Tongue (tissue), 2 donors: ENCODE measurements around the gene SCFD1. TPM values are rescaled to one million over a fixed set of nuclear protein-coding genes. Genes with fewer than 3 reads are reported as not detected.
"Not testable (repeated sequence)": the region's sequence is repeated elsewhere in the genome, so short reads cannot be mapped to it uniquely, and the experiment has no call there.

Source experiments
- DNase-seq: peaks from one replicate; pipeline ENCODE4 v3.0.0-alpha.2; 2015
- total RNA-seq: library from RNA; depleted of rRNA; stranded (reverse); fragments of >200 nt; gene quantifications from one replicate; pipeline ENCODE4 v1.2.3, GENCODE V29; 2014

The SCFD1 gene
- total RNA-seq, 1 donor from 2014 or later: 129 TPM

DNA sequence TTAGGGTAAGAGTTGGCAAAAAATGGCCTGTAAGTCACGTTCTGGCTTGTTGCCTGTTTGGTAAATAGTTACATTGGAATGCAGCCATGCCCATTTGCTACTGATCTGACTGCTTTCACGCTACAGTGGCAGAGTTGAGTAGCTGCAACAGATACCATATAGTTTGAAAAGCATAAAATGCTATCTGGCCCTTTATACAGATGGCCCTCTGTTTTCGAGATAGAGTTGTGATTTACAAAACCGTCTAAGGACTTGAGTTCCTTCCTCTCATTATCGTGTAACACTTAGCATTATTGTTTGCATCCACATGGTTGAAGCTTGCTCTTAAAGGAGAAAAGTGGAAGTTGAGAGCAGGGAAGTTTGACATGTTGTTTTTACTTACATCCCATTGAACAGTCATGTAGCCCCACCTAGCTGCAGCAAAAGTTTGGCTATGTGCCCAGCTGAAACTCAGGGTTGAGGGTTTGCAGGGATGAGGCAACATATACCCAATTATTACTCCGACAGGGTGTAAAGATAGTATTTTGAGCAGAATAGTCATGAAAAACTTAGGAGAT lies 11.3 kb upstream of the SCFD1 start:
- peak; percentile 80 for DNase-seq

DNA sequence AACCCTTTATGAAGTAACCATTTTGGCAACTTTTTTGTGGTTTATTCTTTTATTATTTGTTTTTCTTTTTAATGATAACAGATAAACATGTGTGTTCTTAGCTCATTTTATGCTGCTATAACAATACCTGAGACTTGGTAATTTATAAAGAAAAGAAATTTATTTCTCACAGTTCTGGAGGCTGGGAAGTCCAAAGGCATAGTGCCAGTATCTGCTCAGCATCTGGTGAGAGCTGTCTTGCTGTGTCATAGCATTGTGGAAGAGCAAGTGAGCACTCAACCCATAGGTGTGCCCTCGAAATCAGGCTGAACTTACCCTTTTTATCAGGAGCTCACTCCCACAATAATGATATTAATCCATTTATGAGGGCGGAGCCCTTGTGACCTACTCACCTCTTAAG lies 8.0 kb upstream of the SCFD1 start:
- DNase-seq: no peak

- no peak for DNase-seq
Measured at GRCh38 chr14:30620178-30620577, 1.9 kb upstream of the SCFD1 start.

- DNase-seq: no peak
Measured at GRCh38 chr14:30621354-30621939, 672 bp upstream of the SCFD1 start.

DNA sequence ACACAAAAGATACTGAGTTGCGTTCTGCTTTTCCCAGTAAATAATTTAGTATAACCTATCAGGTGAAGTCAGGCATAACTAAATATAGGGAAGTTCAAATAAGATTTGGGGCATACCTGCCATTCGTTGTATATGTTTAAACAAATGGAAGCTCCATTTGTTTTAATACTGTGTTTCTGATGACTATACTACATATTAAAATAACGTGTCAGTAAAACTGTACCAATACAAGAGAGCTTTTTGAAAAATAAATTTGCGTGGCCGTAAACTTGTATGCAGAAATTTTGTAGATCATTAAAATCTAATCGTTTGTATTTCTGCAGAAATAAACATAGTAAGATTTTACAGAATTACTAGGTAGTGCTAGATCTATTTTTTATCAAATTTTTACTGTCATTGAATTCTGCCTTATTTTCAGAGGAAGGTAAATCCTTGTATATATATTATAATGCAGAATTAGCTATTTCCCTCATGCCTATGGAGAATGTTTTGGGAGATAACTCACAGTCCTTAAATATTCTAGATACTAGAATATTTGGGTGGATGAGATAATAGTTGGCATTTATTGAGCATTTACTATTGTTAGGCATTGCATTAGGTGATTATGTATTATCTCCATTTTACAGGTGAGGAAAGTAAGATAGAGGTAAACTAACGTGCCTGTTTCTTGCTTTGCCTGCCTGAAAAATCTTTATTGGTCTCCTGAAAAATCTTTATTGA lies 1.5 kb downstream of the SCFD1 start:
- no peak for DNase-seq

DNA sequence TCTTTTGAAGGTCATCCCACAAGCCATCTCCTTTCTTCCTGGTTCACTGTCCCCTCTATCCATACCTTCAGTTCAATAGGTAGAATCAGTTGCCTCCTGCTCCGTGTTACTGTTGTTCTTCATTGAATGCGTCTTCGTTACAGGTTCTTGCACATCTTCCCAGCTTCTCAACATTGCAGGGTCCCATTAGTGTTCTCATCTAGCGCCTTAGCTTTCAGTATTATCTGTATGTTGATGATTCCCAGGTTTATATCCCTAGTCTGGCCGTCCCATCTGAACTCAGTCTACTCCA lies 2.0 kb downstream of the SCFD1 start:
- DNase-seq: no peak

DNA sequence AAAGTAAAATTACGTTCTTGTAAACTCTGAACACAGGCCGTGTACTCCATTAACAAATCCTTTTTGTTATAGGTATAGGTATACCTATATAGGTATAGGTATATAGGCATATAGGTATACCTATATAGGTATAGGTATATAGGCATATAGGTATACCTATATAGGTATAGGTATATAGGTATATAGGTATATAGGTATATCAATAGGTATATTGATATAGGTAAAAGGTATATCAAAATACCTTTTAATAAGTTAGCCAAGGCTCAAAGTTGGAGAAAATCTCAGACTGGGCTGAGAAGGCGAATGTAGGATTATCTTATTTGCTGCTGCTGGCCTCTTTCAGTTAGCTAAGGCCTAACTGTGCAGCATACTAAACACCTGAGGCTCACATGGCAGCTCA lies 3.4 kb downstream of the SCFD1 start:
- no peak for DNase-seq

- DNase-seq: not testable (repeated sequence)
Measured at GRCh38 chr14:30629432-30629831, 7.3 kb downstream of the SCFD1 start.

DNA sequence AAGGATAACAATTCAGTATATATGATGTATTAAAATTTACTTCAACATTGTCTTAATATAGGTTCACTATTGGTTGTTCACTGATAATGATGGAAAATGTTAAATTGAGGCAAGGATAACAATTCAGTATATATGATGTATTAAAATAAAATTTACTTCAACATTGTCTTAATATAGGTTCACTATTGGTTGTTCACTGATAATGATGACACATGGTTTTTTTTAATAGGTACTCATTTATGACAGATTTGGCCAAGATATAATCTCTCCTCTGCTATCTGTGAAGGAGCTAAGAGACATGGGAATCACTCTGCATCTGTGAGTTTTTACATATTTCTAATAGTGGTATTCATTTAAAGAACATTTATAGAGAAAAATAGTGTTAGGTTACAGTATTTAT lies 8.1 kb downstream of the SCFD1 start:
- DNase-seq: no peak

DNA sequence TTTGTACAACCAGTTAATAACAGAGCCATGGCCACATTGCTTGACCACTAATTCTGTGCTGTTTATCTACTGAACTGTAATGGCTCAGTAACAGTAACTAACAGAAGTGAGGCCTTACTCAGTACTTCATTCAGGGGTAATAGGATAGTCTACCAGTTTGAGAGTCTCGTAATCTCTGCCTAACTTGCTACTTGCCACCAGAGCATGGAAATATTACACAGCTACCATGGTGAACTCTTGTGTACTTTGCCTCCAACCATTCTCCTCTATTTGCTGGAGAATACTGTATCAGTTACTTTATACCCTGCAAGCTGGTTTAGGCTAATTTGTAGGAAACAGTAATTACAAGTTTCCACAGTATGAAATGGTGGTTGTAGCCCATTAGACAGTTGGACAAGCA lies 10.6 kb downstream of the SCFD1 start:
- DNase-seq: no peak

GRCh38 chr14:30638926-30639325 lies 16.8 kb downstream of the SCFD1 start:
- no peak for DNase-seq

DNA sequence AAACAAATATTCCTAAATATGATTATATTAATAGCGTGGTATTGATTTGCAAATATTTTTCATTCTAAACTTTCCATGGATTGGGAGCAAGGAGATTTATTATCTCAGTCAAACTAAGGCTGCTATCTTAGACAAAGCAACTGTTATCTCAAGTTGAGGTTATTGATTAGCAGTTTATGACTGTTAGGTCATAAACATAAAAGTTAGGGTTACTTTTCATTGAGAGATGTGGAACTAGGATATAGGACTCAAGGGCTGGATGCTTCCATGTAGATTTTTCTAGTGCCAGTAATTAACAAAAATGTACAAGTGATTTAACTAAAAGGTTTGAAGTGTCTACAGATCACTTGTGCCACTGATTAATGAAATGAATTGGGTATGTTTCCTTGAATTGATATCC lies 19.1 kb downstream of the SCFD1 start:
- no peak for DNase-seq

DNA sequence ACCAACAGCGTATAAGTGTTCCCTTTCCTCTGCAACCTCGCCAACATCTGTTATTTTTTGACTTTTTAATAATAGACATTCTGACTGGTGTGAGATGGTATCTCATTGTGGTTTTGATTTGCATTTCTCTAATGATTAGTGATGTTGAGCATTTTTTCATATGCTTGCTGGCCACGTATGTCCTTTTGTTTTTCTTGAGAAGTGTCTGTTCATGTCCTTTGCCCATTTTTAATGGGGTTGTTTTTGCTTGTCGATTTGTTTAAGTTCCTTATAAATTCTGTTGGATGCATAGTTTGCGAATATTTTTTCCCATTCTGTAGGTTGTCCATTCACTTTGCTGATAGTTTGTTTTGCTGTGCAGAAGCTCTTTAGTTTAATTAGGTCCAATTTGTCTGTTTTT lies 22.3 kb downstream of the SCFD1 start:
- DNase-seq: not testable (repeated sequence)

DNA sequence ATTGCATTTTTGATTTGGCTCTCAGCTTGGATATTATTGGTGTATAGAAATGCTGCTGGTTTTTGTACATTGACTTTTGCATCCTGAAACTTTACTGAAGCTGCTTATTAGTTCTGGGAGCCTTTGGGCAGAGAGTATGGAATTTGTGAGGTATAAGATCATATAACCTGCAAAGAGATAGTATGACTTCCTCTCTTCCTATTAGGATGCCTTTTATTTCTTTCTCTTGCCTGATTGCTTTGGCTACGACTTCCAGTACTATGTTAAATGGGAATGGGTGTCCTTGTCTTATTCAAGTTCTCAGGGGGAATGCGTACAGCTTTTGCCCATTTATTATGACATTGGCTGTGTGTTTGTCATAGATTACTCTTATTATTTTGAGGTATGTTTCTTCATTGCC lies 23.5 kb downstream of the SCFD1 start:
- DNase-seq: no peak

DNA sequence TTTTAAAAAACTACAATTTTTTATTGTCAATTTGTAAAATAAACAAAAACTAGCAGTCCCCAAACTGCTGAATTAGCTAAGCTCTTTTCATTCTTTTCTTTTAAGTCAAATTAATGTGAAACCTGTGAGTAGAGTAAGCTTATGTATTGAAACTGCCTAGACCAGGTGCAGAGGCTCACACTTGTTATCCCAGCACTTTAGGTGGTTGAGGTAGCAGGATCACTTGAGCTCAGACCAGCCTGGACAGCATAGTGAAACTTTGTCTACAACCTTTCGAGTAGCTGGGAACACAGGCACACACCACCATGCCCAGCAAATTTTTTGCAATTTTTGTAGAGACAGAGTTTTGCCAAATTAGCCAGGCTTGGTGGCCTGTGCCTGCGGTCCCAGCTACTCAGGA lies 26.4 kb downstream of the SCFD1 start:
- DNase-seq: no peak

- no peak for DNase-seq
Measured at GRCh38 chr14:30651937-30652336, 29.8 kb downstream of the SCFD1 start.

GRCh38 chr14:30655124-30655523 lies 33.0 kb downstream of the SCFD1 start:
- DNase-seq: no peak

- no peak for DNase-seq
Measured at GRCh38 chr14:30655658-30656057, 33.5 kb downstream of the SCFD1 start.

- DNase-seq: peak; percentile 29
Measured at GRCh38 chr14:30656190-30656632, 34.1 kb downstream of the SCFD1 start.

GRCh38 chr14:30657050-30657449 lies 34.9 kb downstream of the SCFD1 start:
- no peak for DNase-seq

DNA sequence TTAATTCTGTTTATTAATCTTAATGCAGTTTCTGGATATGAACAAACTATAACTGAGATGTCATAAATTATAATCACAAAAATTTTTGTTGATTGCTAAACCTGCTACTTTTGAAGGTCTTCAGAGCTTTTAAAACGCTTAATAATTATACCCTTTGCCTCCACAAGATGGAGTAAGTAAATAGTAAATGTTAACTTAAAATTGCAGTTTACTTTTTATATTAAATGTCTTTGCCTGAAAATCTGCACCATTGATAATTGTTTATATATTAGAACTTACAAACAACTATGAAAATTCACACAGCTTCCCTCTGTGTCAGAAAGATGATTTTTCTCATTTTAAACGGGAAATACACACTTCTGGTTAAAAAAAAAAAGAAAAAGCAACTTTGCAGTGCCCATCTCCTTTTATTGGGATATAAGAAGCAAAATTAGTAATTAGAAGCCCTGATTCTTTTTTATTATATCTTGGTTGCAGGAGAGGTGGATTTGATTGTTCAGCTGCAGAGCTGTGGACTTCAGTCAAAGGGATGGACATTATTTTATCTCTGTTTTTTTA lies 35.6 kb downstream of the SCFD1 start:
- peak; percentile 16 for DNase-seq

GRCh38 chr14:30658645-30659044 lies 36.5 kb downstream of the SCFD1 start:
- no peak for DNase-seq

DNA sequence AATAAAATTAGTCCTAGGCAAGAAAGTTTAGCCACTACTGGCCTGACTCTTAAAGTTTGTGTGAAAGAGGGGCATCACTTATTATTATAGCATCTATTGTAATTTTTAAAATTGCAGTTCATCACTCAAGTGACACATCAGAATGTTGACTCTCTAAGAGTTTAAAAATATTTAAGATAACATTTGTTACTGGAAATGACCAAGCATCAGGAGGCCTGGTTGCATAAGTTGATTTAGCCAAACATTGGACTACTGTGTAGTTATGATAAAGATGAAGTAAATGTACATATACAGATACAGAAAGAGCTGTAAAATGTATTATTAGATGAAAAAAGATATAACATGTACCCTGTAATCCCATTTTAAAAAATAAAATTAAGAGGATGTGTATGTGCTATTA lies 47.5 kb downstream of the SCFD1 start:
- no peak for DNase-seq

- DNase-seq: no peak
Measured at GRCh38 chr14:30673071-30673470, 51.0 kb downstream of the SCFD1 start.
